ENCODE results near the gene KCNIP4. TPM values are rescaled to one million over a fixed set of nuclear protein-coding genes. Genes with fewer than 3 reads are reported as not detected.
"Not testable (repeated sequence)": the region's sequence is repeated elsewhere in the genome, so short reads cannot be mapped to it uniquely, and the experiment has no call there.

Gene KCNIP4
- total RNA-seq, 1 donor from 2014 or later, result not detected

- DNase-seq (ENCODE audit: low read depth in 2 of 2), result no peak
Observed at GRCh38 chr4:21376176-21376575, 572.4 kb downstream of the KCNIP4 start.

GRCh38 chr4:21374641-21375368 lies 573.8 kb downstream of the KCNIP4 start:
- no peak for DNase-seq (ENCODE audit: low read depth in 2 of 2)

GRCh38 chr4:21367567-21367966 lies 581.0 kb downstream of the KCNIP4 start:
- DNase-seq (ENCODE audit: low read depth in 2 of 2), result no peak

- DNase-seq (ENCODE audit: low read depth in 2 of 2), result no peak
Observed at GRCh38 chr4:21366840-21367239, 581.7 kb downstream of the KCNIP4 start.

DNA sequence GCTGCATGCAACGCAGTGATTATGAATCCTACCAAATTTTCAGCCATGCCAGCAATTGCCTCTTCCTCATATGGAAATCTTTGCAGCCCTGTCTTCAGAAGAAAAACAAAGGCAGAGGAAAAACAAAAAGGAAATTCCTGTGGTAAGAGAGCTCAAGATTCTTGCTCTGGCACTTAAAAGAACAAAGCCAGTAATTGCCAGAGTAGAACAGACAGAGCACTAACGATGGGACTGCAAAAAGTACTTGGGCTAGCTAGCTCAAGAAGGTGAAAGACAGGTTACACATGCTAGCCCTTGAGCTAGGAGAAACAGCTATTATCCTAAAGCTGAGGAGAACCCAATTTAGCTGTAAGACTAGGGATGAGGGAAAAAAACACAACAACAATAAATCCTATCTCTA lies 582.3 kb downstream of the KCNIP4 start:
- DNase-seq (ENCODE audit: low read depth in 2 of 2), result no peak

DNA sequence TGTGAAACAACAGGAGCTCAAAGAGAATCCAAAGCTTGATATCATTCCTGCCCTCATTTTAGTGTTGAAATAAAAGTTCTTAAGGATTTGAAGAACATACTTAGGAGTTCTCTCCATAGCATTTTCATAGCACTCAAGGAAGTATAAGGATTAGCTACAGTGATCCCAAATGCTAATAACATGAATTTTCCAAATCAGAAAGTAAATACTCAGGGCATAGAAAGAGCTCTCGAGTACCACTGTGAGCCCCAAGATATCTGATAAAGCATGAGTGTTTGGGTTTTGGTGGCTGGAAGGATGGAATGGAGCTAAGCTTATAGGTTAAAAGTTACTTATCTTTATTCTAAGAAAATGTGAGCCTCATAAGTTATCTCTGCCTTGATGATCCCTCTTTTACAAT lies 584.9 kb downstream of the KCNIP4 start:
- no peak for DNase-seq (ENCODE audit: low read depth in 2 of 2)

- DNase-seq (ENCODE audit: low read depth in 2 of 2), result not testable (repeated sequence)
Observed at GRCh38 chr4:21352354-21352753, 596.2 kb downstream of the KCNIP4 start.

DNA sequence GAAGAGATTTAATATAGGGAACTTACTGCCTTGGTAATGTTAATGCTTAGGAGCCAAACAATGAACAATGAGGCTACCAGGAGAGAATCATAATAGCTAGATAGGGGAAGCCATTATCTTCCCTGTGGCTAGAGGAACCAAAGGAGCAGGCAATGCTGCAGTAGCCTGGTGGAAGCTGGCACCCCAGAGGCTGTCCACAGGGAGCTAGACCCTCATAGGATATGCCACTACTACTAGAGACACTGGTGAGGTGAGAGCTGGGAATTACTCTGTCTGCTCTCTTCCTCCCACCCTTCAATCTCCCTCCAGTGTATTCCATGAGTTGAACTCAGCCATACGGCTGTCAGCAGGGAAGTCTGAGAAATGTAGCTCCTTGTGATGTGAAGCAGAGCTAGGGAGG lies 601.4 kb downstream of the KCNIP4 start:
- no peak for DNase-seq (ENCODE audit: low read depth in 2 of 2)

- DNase-seq (ENCODE audit: low read depth in 2 of 2), result no peak
Observed at GRCh38 chr4:21327976-21328700, 620.4 kb downstream of the KCNIP4 start.

DNA sequence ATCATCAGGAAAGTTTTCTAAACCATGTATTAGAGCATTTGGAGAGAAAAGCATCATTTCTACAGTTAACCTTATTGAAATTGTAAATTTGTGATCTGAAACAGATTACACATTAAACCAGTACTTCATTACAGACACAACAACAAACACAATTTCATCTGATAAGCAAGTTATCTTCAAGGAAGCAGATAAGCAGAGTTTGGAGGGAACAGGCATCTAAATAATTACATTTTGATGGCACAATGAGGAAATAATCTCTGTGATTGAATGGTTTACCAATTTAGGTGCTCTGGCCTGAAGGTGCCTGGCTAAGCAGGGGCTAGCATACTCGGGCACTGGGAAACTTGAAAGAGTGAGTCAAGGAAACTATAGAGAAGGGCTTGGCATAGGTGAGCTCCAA lies 628.5 kb downstream of the KCNIP4 start:
- DNase-seq (ENCODE audit: low read depth in 2 of 2), result no peak

GRCh38 chr4:21307709-21308108 lies 640.9 kb downstream of the KCNIP4 start:
- no peak for DNase-seq (ENCODE audit: low read depth in 2 of 2)

DNA sequence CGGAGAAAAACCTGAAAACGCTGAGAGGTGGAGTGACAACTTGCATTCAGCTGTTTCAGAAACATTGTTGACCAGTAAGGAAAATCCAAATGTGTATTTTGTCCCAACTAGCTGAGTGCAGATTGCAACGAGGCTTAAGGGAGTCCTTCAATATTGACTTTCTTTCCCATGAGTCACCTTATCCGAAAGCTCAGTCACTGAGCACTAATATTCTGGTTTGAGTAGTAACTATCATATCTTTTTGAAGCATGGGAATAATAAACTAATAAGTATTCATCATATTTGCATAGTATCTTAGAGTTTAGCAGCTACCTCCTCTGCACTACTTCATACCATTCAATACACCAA lies 644.1 kb downstream of the KCNIP4 start:
- DNase-seq (ENCODE audit: low read depth in 2 of 2), result no peak

DNA sequence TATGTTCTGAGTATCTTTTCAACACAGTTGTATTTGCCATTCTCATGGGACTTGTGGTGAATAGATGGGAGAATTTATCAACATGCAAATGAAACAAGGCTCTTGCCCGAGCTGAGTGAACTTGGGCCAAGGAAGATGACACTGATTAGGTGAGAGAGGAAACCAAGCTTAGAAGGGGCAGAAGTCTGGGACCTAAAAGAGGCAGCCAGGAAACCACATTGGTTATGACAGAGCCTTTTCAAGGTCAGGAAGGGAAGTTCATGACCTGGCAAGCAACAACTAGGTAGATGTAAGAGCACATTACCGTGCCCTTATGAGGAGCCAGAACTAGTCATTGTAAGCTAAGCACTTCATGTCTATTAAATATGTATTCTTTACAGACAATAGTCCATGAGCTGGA lies 658.0 kb downstream of the KCNIP4 start:
- no peak for DNase-seq (ENCODE audit: low read depth in 2 of 2)

DNA sequence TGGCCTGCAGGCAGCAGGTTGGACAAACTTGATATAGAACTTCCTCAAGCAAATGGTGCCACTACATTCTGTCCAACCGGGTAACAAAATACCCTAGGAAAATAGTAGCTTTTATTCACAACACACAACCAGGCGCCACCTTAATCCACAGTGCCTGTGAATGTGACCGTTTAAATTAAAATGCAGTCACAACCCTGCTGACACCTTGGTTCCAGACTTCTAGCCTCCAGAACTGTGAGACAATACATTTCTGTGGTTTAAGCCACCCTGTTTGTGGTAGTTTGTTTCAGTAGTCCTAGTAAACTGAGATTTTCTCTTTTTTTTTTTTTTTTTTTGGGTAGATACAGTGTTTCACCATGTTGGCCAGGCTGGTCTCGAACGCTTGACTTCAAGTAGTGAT lies 672.5 kb downstream of the KCNIP4 start:
- DNase-seq (ENCODE audit: low read depth in 2 of 2), result no peak

DNA sequence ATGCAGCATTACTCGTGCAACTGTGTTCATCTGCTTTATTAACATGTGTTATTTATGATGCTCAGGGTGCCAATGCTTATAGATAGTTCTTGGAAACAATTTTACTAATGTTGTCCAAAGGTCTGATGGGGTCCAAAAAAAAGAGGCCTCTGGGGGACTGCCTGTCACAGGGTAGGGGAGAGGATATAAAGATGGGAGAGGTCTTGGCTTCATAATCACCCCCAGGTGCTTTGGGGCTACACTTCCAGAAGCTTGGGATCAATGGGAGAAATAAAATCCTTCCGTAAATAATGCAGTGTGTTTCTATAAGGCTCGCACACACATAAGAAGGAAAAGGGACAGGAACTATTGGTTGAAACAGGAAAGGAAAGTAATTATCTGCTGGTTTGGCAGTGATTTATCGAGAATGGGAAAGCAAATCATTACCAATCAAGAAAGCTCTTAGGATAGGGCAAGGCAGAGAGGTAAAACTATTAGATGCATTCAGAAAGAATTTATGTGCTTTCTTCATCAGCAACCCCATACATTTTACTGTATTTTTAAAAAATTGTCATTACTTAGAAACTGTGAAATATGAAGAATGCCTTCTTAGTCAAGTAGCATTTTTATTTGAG lies 677.0 kb downstream of the KCNIP4 start:
- no peak for DNase-seq (ENCODE audit: low read depth in 2 of 2)

GRCh38 chr4:21248331-21248730 lies 700.2 kb downstream of the KCNIP4 start:
- DNase-seq (ENCODE audit: low read depth in 2 of 2), result no peak

DNA sequence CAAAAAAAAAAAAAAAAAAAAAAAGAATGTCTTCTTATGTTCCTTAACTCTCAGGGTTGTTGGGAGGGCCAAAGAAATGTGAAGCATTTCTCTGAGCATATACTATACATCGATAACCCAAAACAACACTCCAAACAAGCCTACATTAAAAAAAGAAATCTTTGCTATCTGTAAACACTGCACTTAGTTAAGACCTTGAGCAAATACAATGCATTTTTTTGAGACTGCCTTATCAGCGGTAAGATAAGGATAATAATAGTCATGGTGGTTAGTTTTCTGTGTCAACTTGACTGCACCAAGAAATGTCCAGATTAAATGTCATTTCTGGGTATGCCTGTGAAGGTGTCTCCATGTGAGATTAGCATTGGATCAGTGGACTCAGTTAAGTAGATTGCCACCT lies 706.4 kb downstream of the KCNIP4 start:
- DNase-seq (ENCODE audit: low read depth in 2 of 2), result no peak

- no peak for DNase-seq (ENCODE audit: low read depth in 2 of 2)
Observed at GRCh38 chr4:21226637-21227538, 721.7 kb downstream of the KCNIP4 start.

DNA sequence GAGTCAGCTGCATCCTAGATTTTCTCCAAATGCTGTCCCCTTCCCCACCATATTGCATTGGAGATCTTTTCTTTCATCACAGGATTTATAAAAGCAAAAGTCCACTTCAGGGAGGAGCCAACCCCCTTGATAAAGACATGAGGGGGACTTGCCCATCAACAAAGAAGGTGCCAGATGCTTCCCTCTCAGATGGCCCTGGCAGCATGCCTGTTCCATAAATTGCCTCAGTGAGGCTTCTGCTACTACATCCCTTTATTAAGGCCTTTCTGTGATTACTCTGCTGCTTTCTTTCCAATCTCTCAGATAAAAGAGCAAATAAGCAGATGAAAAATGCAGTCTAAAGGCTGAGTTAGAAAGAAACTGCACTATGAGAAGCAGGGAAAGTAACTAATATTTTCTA lies 736.7 kb downstream of the KCNIP4 start:
- DNase-seq (ENCODE audit: low read depth in 2 of 2), result no peak

DNA sequence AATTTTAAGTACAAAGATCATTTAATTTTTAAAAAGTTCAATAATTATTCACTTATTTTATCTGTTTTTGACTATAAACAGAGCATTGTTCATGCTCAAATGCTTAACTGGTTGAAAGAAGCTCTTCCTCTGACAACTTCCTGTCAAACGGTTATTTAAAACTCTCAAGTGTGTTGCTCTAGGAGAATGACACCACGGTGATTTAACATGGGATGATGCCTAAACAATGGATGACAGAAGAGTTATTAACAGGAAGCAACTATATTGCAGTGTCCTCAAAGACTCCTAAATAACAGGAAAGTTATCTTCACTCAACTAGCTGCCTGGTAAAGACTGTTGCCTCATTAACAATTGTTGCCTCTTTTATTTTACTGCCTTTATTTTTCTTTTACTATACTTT lies 738.7 kb downstream of the KCNIP4 start:
- peak in 1 of 2 donors; percentile 4 for DNase-seq (ENCODE audit: low read depth in 2 of 2)

- peak in 1 of 2 donors; percentile 18 for DNase-seq (ENCODE audit: low read depth in 2 of 2)
Observed at GRCh38 chr4:21205821-21206531, 742.6 kb downstream of the KCNIP4 start.
